OCI-LY3 (cell line): ENCODE data around the gene CNTNAP2.

Experiments used
- H2AFZ ChIP-seq: fragments of 200-600, 300-600 bp; shearing (Covaris generic); 2 replicates; pipeline ENCODE4 v1.6.0; 2014; ENCODE audit warnings: antibody characterized with exemption, low read depth, low read length
- H3K27ac ChIP-seq: fragments of 200-600, 300-600 bp; sonication (generic); 2 replicates; pipeline ENCODE4 v1.5.1; 2014; ENCODE audit warnings: mild to moderate bottlenecking, low read length, moderate library complexity, mixed read lengths
- H3K27me3 ChIP-seq: fragments of 200-600, 300-600 bp; sonication (generic); 2 replicates; pipeline ENCODE4 v1.6.1; 2014; ENCODE audit warnings: low read depth, low read length, mixed read lengths
- H3K36me3 ChIP-seq: fragments of 200-600, 300-600 bp; sonication (generic); replicated peaks from 2 replicates; pipeline ENCODE3; 2014; ENCODE audit warnings: low read depth, low read length, mixed read lengths
- H3K4me1 ChIP-seq: fragments of 300-600, 200-600 bp; sonication (generic); 2 replicates; pipeline ENCODE4 v1.6.1; 2014; ENCODE audit warnings: low read length, mixed read lengths
- H3K4me2 ChIP-seq: fragments of 200-600, 300-600 bp; sonication (generic); 2 replicates; pipeline ENCODE4 v1.6.1; 2014; ENCODE audit warnings: low read length, mixed read lengths
- H3K4me3 ChIP-seq: fragments of 300-600, 200-600 bp; sonication (generic); 2 replicates; pipeline ENCODE4 v1.5.1; 2014; ENCODE audit warnings: antibody characterized with exemption, mild to moderate bottlenecking, low read length, moderate library complexity
- H3K79me2 ChIP-seq: fragments of 300-600, 200-600 bp; shearing (Covaris generic); 2 replicates; pipeline ENCODE4 v1.6.1; 2014; ENCODE audit warnings: mild to moderate bottlenecking, low read length, mixed read lengths
- H3K9ac ChIP-seq: fragments of 300-600, 200-600 bp; shearing (Covaris generic); 2 replicates; pipeline ENCODE4 v1.6.0; 2014; ENCODE audit warnings: mild to moderate bottlenecking, low read length, moderate library complexity
- H3K9me3 ChIP-seq: fragments of 200-600, 300-600 bp; shearing (Covaris generic); 2 replicates; pipeline ENCODE4 v1.6.1; 2014; ENCODE audit warnings: low read length, mixed read lengths; ENCODE audit not compliant: insufficient read depth
- H4K20me1 ChIP-seq: fragments of 200-600, 300-600 bp; sonication (generic); 2 replicates; pipeline ENCODE4 v1.6.1; 2016; ENCODE audit warnings: low read length, mixed read lengths; ENCODE audit not compliant: insufficient read depth
- EZH2phosphoT487 ChIP-seq: fragments of 200-600 bp; shearing (Covaris generic); IDR thresholded peaks from 2 replicates; pipeline ENCODE4 v1.6.1; 2018; ENCODE audit warnings: antibody characterized with exemption, mixed run types, low read depth
- TF ChIP-seq, protein P1 (sequence below): fragments of 200-600, 300-600 bp; sonication (generic); IDR thresholded peaks from 2 replicates; pipeline ENCODE4 v1.5.1; 2014; ENCODE audit warnings: antibody characterized with exemption, low read length, low read depth

Gene CNTNAP2

DNA sequence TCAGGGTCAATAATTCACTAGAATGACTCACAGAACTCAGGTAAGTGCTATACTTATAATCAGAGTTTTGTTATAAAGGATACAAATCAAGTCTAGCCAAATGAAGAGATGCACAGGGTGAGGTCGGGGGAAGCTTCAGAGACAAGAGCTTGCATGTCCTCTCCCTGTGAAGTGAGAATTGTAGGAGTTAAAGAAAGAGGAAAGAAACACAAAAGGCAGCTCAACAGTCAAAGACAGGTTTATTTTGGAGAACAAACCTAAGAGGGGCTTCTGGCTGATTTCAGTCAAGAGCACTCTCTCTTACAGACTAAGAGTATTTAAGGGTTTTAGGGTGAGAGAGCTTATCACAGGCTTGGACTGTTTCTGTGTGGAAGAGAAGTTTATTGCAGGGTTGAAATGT lies 1873.5 kb downstream of the CNTNAP2 start:
- Histone ChIP-seq H3K4me2 (no peak overlapping the region), H3K79me2 (no peaks in the 10 kb centered on the region), H3K27ac (no peak overlapping the region), H3K9me3 (no peaks in the 10 kb centered on the region), H4K20me1 (no peaks in the 10 kb centered on the region), H3K9ac (no peak overlapping the region), H3K36me3 (no peaks in the 10 kb centered on the region), H3K4me1 (no peaks in the 10 kb centered on the region), H3K4me3 (no peak overlapping the region), H2AFZ (no peak overlapping the region), H3K27me3 (no peaks in the 10 kb centered on the region; the same call in 1 of the 2 replicates)
- TF ChIP-seq, protein P1, sequence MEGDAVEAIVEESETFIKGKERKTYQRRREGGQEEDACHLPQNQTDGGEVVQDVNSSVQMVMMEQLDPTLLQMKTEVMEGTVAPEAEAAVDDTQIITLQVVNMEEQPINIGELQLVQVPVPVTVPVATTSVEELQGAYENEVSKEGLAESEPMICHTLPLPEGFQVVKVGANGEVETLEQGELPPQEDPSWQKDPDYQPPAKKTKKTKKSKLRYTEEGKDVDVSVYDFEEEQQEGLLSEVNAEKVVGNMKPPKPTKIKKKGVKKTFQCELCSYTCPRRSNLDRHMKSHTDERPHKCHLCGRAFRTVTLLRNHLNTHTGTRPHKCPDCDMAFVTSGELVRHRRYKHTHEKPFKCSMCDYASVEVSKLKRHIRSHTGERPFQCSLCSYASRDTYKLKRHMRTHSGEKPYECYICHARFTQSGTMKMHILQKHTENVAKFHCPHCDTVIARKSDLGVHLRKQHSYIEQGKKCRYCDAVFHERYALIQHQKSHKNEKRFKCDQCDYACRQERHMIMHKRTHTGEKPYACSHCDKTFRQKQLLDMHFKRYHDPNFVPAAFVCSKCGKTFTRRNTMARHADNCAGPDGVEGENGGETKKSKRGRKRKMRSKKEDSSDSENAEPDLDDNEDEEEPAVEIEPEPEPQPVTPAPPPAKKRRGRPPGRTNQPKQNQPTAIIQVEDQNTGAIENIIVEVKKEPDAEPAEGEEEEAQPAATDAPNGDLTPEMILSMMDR, result no peak
- TF ChIP-seq EZH2phosphoT487, result no peak

GRCh38 chr7:147990942-147991341 lies 1874.3 kb downstream of the CNTNAP2 start:
- H3K9ac ChIP-seq, result no peak overlapping the region
- H2AFZ ChIP-seq, result no peak overlapping the region
- no peak overlapping the region for H3K4me2 ChIP-seq
- no peaks in the 10 kb centered on the region for H4K20me1 ChIP-seq
- no peak for TF ChIP-seq EZH2phosphoT487
- TF ChIP-seq, protein P1, result no peak
- no peaks in the 10 kb centered on the region for H3K79me2 ChIP-seq
- H3K27ac ChIP-seq, result no peak overlapping the region
- no peaks in the 10 kb centered on the region for H3K9me3 ChIP-seq
- H3K36me3 ChIP-seq, result no peaks in the 10 kb centered on the region
- H3K4me3 ChIP-seq, result no peak overlapping the region
- no peaks in the 10 kb centered on the region for H3K4me1 ChIP-seq
- H3K27me3 ChIP-seq, result no peaks in the 10 kb centered on the region; the same call in 1 of the 2 replicates

DNA sequence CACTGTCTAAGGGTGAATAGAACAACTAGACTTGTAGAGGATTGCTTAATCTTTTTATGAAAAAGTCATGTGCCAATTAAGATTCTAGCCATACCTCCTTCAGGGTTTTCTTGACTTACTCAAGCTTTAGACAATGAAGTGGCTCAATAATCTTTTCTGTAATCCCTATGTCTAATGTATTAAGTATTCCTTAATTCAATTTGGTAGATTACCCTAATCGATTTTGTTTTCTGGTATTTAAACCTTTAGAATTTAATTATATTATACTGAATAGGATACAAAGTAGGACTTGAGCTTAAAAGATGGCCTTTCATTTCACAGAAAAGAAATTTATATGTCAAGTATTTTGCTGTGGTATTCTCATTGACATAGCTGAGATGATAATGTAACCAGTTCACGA lies 1876.1 kb downstream of the CNTNAP2 start:
- Histone ChIP-seq H3K36me3 (no peaks in the 10 kb centered on the region), H3K27me3 (no peaks in the 10 kb centered on the region; the same call in 1 of the 2 replicates), H3K4me3 (no peak overlapping the region), H3K9me3 (no peaks in the 10 kb centered on the region), H4K20me1 (no peaks in the 10 kb centered on the region), H2AFZ (no peak overlapping the region), H3K4me2 (no peak overlapping the region), H3K79me2 (no peaks in the 10 kb centered on the region), H3K9ac (no peak overlapping the region), H3K4me1 (no peaks in the 10 kb centered on the region), H3K27ac (no peak overlapping the region)
- TF ChIP-seq, protein P1, result no peak
- no peak for TF ChIP-seq EZH2phosphoT487

DNA sequence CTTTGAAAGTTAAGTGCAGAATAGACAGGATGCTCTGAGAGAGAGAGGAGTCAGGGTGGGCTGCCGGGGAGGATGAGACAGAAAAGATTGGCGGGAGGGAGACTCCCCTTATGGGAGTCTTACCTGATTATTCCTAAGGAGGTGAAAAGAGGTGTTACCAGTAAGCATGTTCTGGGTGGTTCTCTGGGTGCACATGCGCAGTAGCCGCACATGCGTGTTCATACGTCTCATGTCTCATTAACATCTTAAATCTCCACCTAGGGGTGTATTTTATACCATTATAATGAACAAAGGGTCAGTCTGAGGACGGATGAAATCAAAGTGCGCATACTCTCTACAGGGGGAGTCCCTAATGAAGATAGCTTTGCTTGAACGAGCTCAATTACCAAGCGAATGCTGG lies 1881.0 kb downstream of the CNTNAP2 start:
- no peaks in the 10 kb centered on the region for H3K9me3 ChIP-seq

More for the DNA sequence above, 1881.0 kb downstream of the CNTNAP2 start:
- no peak overlapping the region for H2AFZ ChIP-seq
- TF ChIP-seq, protein P1, result no peak
- TF ChIP-seq EZH2phosphoT487, result no peak
- no peak overlapping the region for H3K4me2 ChIP-seq
- H4K20me1 ChIP-seq, result no peaks in the 10 kb centered on the region
- H3K4me1 ChIP-seq, result no peaks in the 10 kb centered on the region
- H3K27me3 ChIP-seq, result no peaks in the 10 kb centered on the region
- no peak overlapping the region for H3K4me3 ChIP-seq
- no peaks in the 10 kb centered on the region for H3K36me3 ChIP-seq
- no peaks in the 10 kb centered on the region for H3K79me2 ChIP-seq
- H3K9ac ChIP-seq, result no peak overlapping the region
- no peak overlapping the region for H3K27ac ChIP-seq
